ENCODE measurements around the gene TRIM31.
A peak's percentile ranks its signal among the peaks of the same experiment; 100 is the strongest.

Gene TRIM31

DNA sequence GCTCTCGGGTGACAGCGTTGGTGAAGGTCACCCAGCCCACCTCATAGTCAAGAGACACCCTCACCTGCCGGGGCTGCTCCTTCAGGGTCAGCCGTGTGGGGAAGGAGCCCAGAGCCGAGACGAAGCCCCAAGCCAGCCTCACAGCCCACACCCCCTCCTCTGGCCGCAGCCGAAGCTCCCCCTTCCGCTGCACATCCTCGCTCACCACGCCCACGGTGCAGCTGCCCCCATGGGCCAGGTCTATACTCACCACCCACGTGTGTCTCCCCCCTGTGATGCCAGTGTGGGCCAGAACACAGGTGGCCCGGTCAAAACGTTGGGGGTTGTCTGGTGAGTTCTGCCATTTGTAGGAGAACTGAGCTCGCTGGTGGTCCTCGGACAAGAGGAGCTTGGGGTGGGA, 41.2 kb upstream of the TRIM31 start:
- Histone ChIP-seq H3K4me3 (ENCODE audit: low read length in 2 of 2) (peak overlapping the region in 1 of 2 donors; percentile 11), H3K9ac (ENCODE audit: low read depth, low read length, poor library complexity) (no peak overlapping the region), H2BK12ac (ENCODE audit: low read length) (no peak overlapping the region), H3K18ac (ENCODE audit: low read length) (no peak overlapping the region), H2AFZ (ENCODE audit: low read length) (no peak overlapping the region), H3K27me3 (ENCODE audit: control insufficient read depth in 3 of 3, insufficient read depth in 3 of 3, low read depth in 1 of 3, low read length in 3 of 3) (peaks cover 0 to 41% (median 0%) of the 10 kb centered on the region in 3 experiments), H2BK5ac (ENCODE audit: low read length) (no peak overlapping the region), H3K23ac (ENCODE audit: low read depth, low read length, poor library complexity) (no peak overlapping the region), H4K91ac (ENCODE audit: low read depth, low read length, poor library complexity) (no peak overlapping the region), H3K4me2 (ENCODE audit: insufficient read depth, low read length, poor library complexity, severe bottlenecking) (no peak overlapping the region), H2BK15ac (ENCODE audit: low read length) (no peak overlapping the region), H3K36me3 (replicated peaks in 1 of 2; ENCODE audit: control insufficient read depth in 2 of 2, insufficient read depth in 2 of 2, low read length in 2 of 2) (no peaks in the 10 kb centered on the region), H3K4me1 (ENCODE audit: control insufficient read depth in 2 of 2, insufficient read depth in 1 of 2, low read depth in 1 of 2, low read length in 2 of 2) (no peaks in the 10 kb centered on the region), H3K79me1 (ENCODE audit: low read depth, low read length) (no peaks in the 10 kb centered on the region), H3K14ac (ENCODE audit: low read length) (no peak overlapping the region), H2BK120ac (ENCODE audit: low read depth, low read length) (no peak overlapping the region), H3K9me3 (replicated peaks in 1 of 2; ENCODE audit: control insufficient read depth in 2 of 2, insufficient read depth in 1 of 2, low read depth in 1 of 2, low read length in 2 of 2) (no peaks in the 10 kb centered on the region), H4K8ac (ENCODE audit: low read depth, low read length) (no peak overlapping the region), H3K27ac (replicated peaks; ENCODE audit: low read length) (no peak overlapping the region), H3K4ac (ENCODE audit: low read length) (no peak overlapping the region), H2AK5ac (ENCODE audit: low read depth, low read length) (no peak overlapping the region)
- DNase-seq (ENCODE audit: low spot score) = no peak
- WGBS, 2 donors (ENCODE audit: extremely low coverage in 2 of 2, insufficient read length in 2 of 2, insufficient replicate concordance in 1 of 2) = no CpG with 5 or more reads among the region's 17 CpGs

DNA sequence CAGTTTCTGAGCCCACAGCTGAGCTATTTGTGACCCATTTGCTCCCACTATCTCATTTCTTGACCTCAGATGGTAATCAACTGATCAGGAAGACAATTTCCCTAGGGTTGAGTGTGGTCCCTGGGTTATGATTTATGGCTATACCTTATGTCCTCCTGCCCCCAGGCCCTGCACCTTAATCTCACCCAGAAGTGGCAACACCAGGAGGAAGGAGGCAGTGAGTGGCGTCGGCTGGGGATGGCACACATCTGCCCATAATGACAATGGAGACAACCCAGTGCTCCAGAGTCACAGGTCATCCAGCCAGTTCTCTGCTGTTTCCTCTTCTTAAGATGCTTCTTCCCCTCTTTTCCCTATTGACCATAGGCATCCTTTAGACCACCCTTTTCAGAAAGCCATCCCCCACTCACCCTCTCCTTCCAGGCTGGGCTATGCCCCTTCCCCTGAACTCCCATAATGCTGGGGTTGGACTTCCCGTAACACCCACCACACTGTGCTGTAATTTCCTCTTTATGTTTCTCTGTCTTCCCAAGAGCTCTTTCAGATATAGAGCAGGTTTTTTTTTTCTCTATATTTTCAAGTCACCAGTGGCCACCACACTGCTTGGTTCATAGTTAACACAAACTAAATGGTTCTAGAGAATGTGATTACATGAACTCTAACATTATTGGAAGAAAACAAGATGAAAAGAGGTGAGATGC, 40.2 kb upstream of the TRIM31 start:
- WGBS, 2 donors (ENCODE audit: extremely low coverage in 2 of 2, insufficient read length in 2 of 2, insufficient replicate concordance in 1 of 2) = no CpG with 5 or more reads among the region's 3 CpGs

DNA sequence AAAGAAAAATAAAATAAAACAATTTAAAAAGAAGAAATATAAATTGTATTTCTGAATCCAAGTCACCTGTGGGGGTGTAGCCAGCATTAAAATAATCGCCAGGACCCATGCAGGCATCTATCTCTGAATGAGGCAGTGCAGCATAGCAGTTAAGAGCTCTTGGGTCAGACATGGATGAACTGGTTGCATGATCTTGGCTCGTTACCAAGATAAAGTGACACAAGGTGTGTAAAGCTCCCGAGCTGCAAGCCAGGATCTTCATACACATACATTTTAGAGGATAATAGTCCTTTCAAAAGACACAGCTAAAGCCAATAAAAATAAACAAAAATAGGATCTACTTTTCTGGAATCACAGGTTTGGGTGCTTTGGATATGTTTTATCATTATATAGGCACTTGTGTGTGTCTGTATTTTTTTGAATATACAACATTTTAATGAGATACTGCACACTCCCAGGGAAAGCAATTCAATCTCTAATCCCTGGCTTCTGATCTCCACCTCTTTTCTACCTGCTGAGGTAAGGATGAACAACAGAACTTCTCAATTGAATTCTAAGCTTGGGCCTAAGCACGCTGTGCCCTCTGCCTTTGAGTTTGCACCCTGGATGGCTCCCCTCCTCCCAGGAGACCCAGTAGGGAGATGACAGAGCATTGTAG, 39.3 kb upstream of the TRIM31 start:
- H3K27me3 ChIP-seq (ENCODE audit: control insufficient read depth in 3 of 3, insufficient read depth in 3 of 3, low read depth in 1 of 3, low read length in 3 of 3) = peaks cover 0 to 46% (median 0%) of the 10 kb centered on the region in 3 experiments
- H3K36me3 ChIP-seq (replicated peaks in 1 of 2; ENCODE audit: control insufficient read depth in 2 of 2, insufficient read depth in 2 of 2, low read length in 2 of 2) = no peaks in the 10 kb centered on the region
- no peak overlapping the region for H2BK12ac ChIP-seq (ENCODE audit: low read length)
- H3K4me2 ChIP-seq (ENCODE audit: insufficient read depth, low read length, poor library complexity, severe bottlenecking) = no peak overlapping the region
- H3K4me3 ChIP-seq (ENCODE audit: low read length in 2 of 2) = no peak overlapping the region
- no peak overlapping the region for H4K91ac ChIP-seq (ENCODE audit: low read depth, low read length, poor library complexity)
- no CpG with 5 or more reads among the region's 4 CpGs for WGBS, 2 donors (ENCODE audit: extremely low coverage in 2 of 2, insufficient read length in 2 of 2, insufficient replicate concordance in 1 of 2)
- no peak overlapping the region for H2BK5ac ChIP-seq (ENCODE audit: low read length)
- H2AK5ac ChIP-seq (ENCODE audit: low read depth, low read length) = no peak overlapping the region
- no peak overlapping the region for H3K9ac ChIP-seq (ENCODE audit: low read depth, low read length, poor library complexity)
- no peak overlapping the region for H3K4ac ChIP-seq (ENCODE audit: low read length)
- no peak overlapping the region for H2BK120ac ChIP-seq (ENCODE audit: low read depth, low read length)
- no peak overlapping the region for H3K27ac ChIP-seq (replicated peaks; ENCODE audit: low read length)
- H3K9me3 ChIP-seq (replicated peaks in 1 of 2; ENCODE audit: control insufficient read depth in 2 of 2, insufficient read depth in 1 of 2, low read depth in 1 of 2, low read length in 2 of 2) = no peaks in the 10 kb centered on the region
- no peak overlapping the region for H4K8ac ChIP-seq (ENCODE audit: low read depth, low read length)
- H3K4me1 ChIP-seq (ENCODE audit: control insufficient read depth in 2 of 2, insufficient read depth in 1 of 2, low read depth in 1 of 2, low read length in 2 of 2) = no peaks in the 10 kb centered on the region
- H2BK15ac ChIP-seq (ENCODE audit: low read length) = no peak overlapping the region
- no peak for DNase-seq (ENCODE audit: low spot score)
- H3K79me1 ChIP-seq (ENCODE audit: low read depth, low read length) = no peaks in the 10 kb centered on the region
- no peak overlapping the region for H3K18ac ChIP-seq (ENCODE audit: low read length)
- H3K23ac ChIP-seq (ENCODE audit: low read depth, low read length, poor library complexity) = no peak overlapping the region
- H3K14ac ChIP-seq (ENCODE audit: low read length) = no peak overlapping the region
- no peak overlapping the region for H2AFZ ChIP-seq (ENCODE audit: low read length)

More for the DNA sequence above, 40.2 kb upstream of the TRIM31 start:
- no peak overlapping the region for H4K8ac ChIP-seq (ENCODE audit: low read depth, low read length)
- H2AK5ac ChIP-seq (ENCODE audit: low read depth, low read length) = no peak overlapping the region
- no peak overlapping the region for H3K9ac ChIP-seq (ENCODE audit: low read depth, low read length, poor library complexity)
- no peak overlapping the region for H3K27ac ChIP-seq (replicated peaks; ENCODE audit: low read length)
- H3K18ac ChIP-seq (ENCODE audit: low read length) = no peak overlapping the region
- no peak overlapping the region for H2BK12ac ChIP-seq (ENCODE audit: low read length)
- no peak overlapping the region for H3K14ac ChIP-seq (ENCODE audit: low read length)
- no peaks in the 10 kb centered on the region for H3K4me1 ChIP-seq (ENCODE audit: control insufficient read depth in 2 of 2, insufficient read depth in 1 of 2, low read depth in 1 of 2, low read length in 2 of 2)
- peaks cover 0 to 37% (median 0%) of the 10 kb centered on the region in 3 experiments for H3K27me3 ChIP-seq (ENCODE audit: control insufficient read depth in 3 of 3, insufficient read depth in 3 of 3, low read depth in 1 of 3, low read length in 3 of 3)
- no peak overlapping the region for H4K91ac ChIP-seq (ENCODE audit: low read depth, low read length, poor library complexity)
- no peak overlapping the region for H2BK5ac ChIP-seq (ENCODE audit: low read length)
- H2AFZ ChIP-seq (ENCODE audit: low read length) = no peak overlapping the region
- no peak overlapping the region for H3K4ac ChIP-seq (ENCODE audit: low read length)
- H2BK15ac ChIP-seq (ENCODE audit: low read length) = no peak overlapping the region
- no peaks in the 10 kb centered on the region for H3K9me3 ChIP-seq (replicated peaks in 1 of 2; ENCODE audit: control insufficient read depth in 2 of 2, insufficient read depth in 1 of 2, low read depth in 1 of 2, low read length in 2 of 2)
- no peak for DNase-seq (ENCODE audit: low spot score)
- H3K36me3 ChIP-seq (replicated peaks in 1 of 2; ENCODE audit: control insufficient read depth in 2 of 2, insufficient read depth in 2 of 2, low read length in 2 of 2) = no peaks in the 10 kb centered on the region
- no peak overlapping the region for H3K4me3 ChIP-seq (ENCODE audit: low read length in 2 of 2)
- H2BK120ac ChIP-seq (ENCODE audit: low read depth, low read length) = no peak overlapping the region
- H3K23ac ChIP-seq (ENCODE audit: low read depth, low read length, poor library complexity) = no peak overlapping the region
- no peak overlapping the region for H3K4me2 ChIP-seq (ENCODE audit: insufficient read depth, low read length, poor library complexity, severe bottlenecking)
- no peaks in the 10 kb centered on the region for H3K79me1 ChIP-seq (ENCODE audit: low read depth, low read length)

DNA sequence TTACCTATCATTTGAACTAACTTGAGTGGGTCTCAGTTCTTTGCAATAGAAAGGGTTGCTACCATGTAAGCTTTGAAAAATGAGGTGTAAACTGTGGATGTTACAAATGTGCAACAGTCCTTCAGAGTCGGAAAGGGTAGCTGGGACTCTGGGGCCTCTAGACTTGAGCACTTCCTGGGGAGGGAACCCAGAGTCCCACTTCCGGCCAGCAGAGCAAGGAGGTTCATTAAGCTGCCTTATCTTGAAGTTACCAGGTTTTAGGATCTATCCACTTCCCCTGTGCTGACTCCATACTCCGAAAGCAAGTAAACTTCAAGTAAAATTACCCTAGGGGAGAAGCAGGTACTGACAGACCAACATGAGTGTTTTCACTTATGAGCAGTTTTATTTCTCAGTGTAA, 38.7 kb upstream of the TRIM31 start:
- H3K4ac ChIP-seq (ENCODE audit: low read length) = no peak overlapping the region
- no peaks in the 10 kb centered on the region for H3K9me3 ChIP-seq (replicated peaks in 1 of 2; ENCODE audit: control insufficient read depth in 2 of 2, insufficient read depth in 1 of 2, low read depth in 1 of 2, low read length in 2 of 2)
- H3K4me1 ChIP-seq (ENCODE audit: control insufficient read depth in 2 of 2, insufficient read depth in 1 of 2, low read depth in 1 of 2, low read length in 2 of 2) = no peaks in the 10 kb centered on the region
- H4K91ac ChIP-seq (ENCODE audit: low read depth, low read length, poor library complexity) = no peak overlapping the region
- H2BK5ac ChIP-seq (ENCODE audit: low read length) = no peak overlapping the region
- no peak overlapping the region for H3K27ac ChIP-seq (replicated peaks; ENCODE audit: low read length)
- no peaks in the 10 kb centered on the region for H3K79me1 ChIP-seq (ENCODE audit: low read depth, low read length)
- no peak overlapping the region for H2AK5ac ChIP-seq (ENCODE audit: low read depth, low read length)
- no peak overlapping the region for H3K4me3 ChIP-seq (ENCODE audit: low read length in 2 of 2)
- peak overlapping the region; percentile 15 for H2AFZ ChIP-seq (ENCODE audit: low read length)
- no peak overlapping the region for H3K23ac ChIP-seq (ENCODE audit: low read depth, low read length, poor library complexity)
- no peak overlapping the region for H3K4me2 ChIP-seq (ENCODE audit: insufficient read depth, low read length, poor library complexity, severe bottlenecking)
- WGBS, 2 donors (ENCODE audit: extremely low coverage in 2 of 2, insufficient read length in 2 of 2, insufficient replicate concordance in 1 of 2) = no CpG with 5 or more reads among the region's 3 CpGs
- DNase-seq (ENCODE audit: low spot score) = no peak
- no peak overlapping the region for H4K8ac ChIP-seq (ENCODE audit: low read depth, low read length)
- no peak overlapping the region for H2BK15ac ChIP-seq (ENCODE audit: low read length)
- H3K27me3 ChIP-seq (ENCODE audit: control insufficient read depth in 3 of 3, insufficient read depth in 3 of 3, low read depth in 1 of 3, low read length in 3 of 3) = peaks cover 0 to 51% (median 0%) of the 10 kb centered on the region in 3 experiments
- no peak overlapping the region for H2BK12ac ChIP-seq (ENCODE audit: low read length)
- no peak overlapping the region for H3K18ac ChIP-seq (ENCODE audit: low read length)
- no peak overlapping the region for H3K9ac ChIP-seq (ENCODE audit: low read depth, low read length, poor library complexity)
- H2BK120ac ChIP-seq (ENCODE audit: low read depth, low read length) = no peak overlapping the region
- H3K36me3 ChIP-seq (replicated peaks in 1 of 2; ENCODE audit: control insufficient read depth in 2 of 2, insufficient read depth in 2 of 2, low read length in 2 of 2) = no peaks in the 10 kb centered on the region
- no peak overlapping the region for H3K14ac ChIP-seq (ENCODE audit: low read length)
